Colonic mucosa (tissue), 4 donors: Measurements from ENCODE around the gene EVL. TPM values are rescaled to one million over a fixed set of nuclear protein-coding genes. Genes with fewer than 3 reads are reported as not detected.
A peak's percentile ranks its signal among the peaks of the same experiment; 100 is the strongest.

Source experiments
- DNase-seq: peaks from one replicate; pipeline ENCODE4 v3.0.0-alpha.2; 2020
- H3K27ac ChIP-seq: fragments of 200-600 bp; one replicate; pipeline ENCODE4 v1.8.0; 2021
- H3K27me3 ChIP-seq: fragments of 200-600 bp; one replicate; pipeline ENCODE4 v1.8.0; 2021
- H3K36me3 ChIP-seq: fragments of 200-600 bp; one replicate; pipeline ENCODE4 v1.8.0; 2021
- H3K4me1 ChIP-seq: fragments of 200-600 bp; one replicate; pipeline ENCODE4 v1.8.0; 2021; ENCODE audit warnings: mild to moderate bottlenecking
- H3K4me3 ChIP-seq: fragments of 200-600 bp; one replicate; pipeline ENCODE4 v1.8.0; 2021
- H3K9ac ChIP-seq, 2 donors: one replicate each; pipeline ENCODE4 v1.7.0; 2013; ENCODE audit warnings: control low read depth in 2 of 2, low read depth in 2 of 2, low read length in 2 of 2
- H3K9me3 ChIP-seq: fragments of 200-600 bp; one replicate; pipeline ENCODE4 v1.8.0; 2021
- CTCF ChIP-seq: fragments of 200-600 bp; IDR thresholded peaks from one replicate; pipeline ENCODE4 v1.8.0; 2022; ENCODE audit warnings: antibody characterized with exemption, mild to moderate bottlenecking
- intact Hi-C: fragments of 100-400 bp; cut with DNase I; formaldehyde crosslinking; loops from one replicate; pipeline ENCODE4 v1.14.1; 2022
- total RNA-seq, 2 donors: library from RNA; stranded (reverse); fragmentation: NEBNext Ultra II Directional in 1 of 2; extraction: Animal tissue kit (Norgen Biotek cat#: 25700) in 1 of 2; gene quantifications; one replicate each; pipeline ENCODE4 v1.2.1, GENCODE V29; 2021
- donor health status: healthy.
- donor health status: DM: no; HTN: no; CAD: no.
- donor health status: DM: no; HTN: no; CAD: no.

EVL gene
- total RNA-seq, 2 donors from 2014 or later = 13.7 to 15.4 TPM

GRCh38 chr14:100030452-100031153 is 34.6 kb upstream of the EVL start:
- H3K27ac ChIP-seq = no peak overlapping the region

GRCh38 chr14:100031506-100032281 is 33.5 kb upstream of the EVL start:
- peak overlapping the region; percentile 28 for H3K27ac ChIP-seq
- no peaks in the 10 kb centered on the region for H3K36me3 ChIP-seq
- H3K4me3 ChIP-seq = no peak overlapping the region
- intact Hi-C loops = no loop called here
- TF ChIP-seq CTCF = no peak
- no peaks in the 10 kb centered on the region for H3K27me3 ChIP-seq
- no peak overlapping the region for H3K9ac ChIP-seq
- H3K4me1 ChIP-seq = no peaks in the 10 kb centered on the region
- DNase-seq = peak; percentile 28
- no peaks in the 10 kb centered on the region for H3K9me3 ChIP-seq

More at GRCh38 chr14:100030452-100031153, 34.6 kb upstream of the EVL start:
- Histone ChIP-seq H3K4me1 (no peaks in the 10 kb centered on the region), H3K4me3 (no peak overlapping the region), H3K9me3 (no peaks in the 10 kb centered on the region), H3K36me3 (no peaks in the 10 kb centered on the region), H3K9ac (no peak overlapping the region), H3K27me3 (no peaks in the 10 kb centered on the region)
- DNase-seq = no peak
- intact Hi-C loops = no loop called here
- TF ChIP-seq CTCF = no peak

GRCh38 chr14:100032738-100033137 is 32.5 kb upstream of the EVL start:
- Histone ChIP-seq H3K36me3 (no peaks in the 10 kb centered on the region), H3K27ac (no peak overlapping the region), H3K4me3 (no peak overlapping the region), H3K4me1 (no peaks in the 10 kb centered on the region), H3K9ac (no peak overlapping the region), H3K9me3 (no peaks in the 10 kb centered on the region), H3K27me3 (no peaks in the 10 kb centered on the region)
- TF ChIP-seq CTCF = no peak
- no peak for DNase-seq
- intact Hi-C loops = no loop called here

GRCh38 chr14:100033347-100034075 is 31.7 kb upstream of the EVL start:
- no peak for TF ChIP-seq CTCF
- Histone ChIP-seq H3K4me3 (no peak overlapping the region), H3K36me3 (no peaks in the 10 kb centered on the region), H3K9ac (no peak overlapping the region), H3K9me3 (no peaks in the 10 kb centered on the region), H3K27ac (no peak overlapping the region), H3K4me1 (no peaks in the 10 kb centered on the region), H3K27me3 (no peaks in the 10 kb centered on the region)
- intact Hi-C loops = no loop called here
- DNase-seq = no peak

- no peaks in the 10 kb centered on the region for H3K9me3 ChIP-seq
- no peak for TF ChIP-seq CTCF
- H3K27me3 ChIP-seq = no peaks in the 10 kb centered on the region
- no peaks in the 10 kb centered on the region for H3K4me1 ChIP-seq
- intact Hi-C loops = no loop called here
- no peak for DNase-seq
- H3K36me3 ChIP-seq = no peaks in the 10 kb centered on the region
- no peak overlapping the region for H3K4me3 ChIP-seq
- no peak overlapping the region for H3K9ac ChIP-seq
- no peak overlapping the region for H3K27ac ChIP-seq
These were observed 30.8 kb upstream of the EVL start for GRCh38 chr14:100034468-100034867.
